Endothelial cell of umbilical vein (primary cell): ENCODE measurements around the gene RHBDF1. TPM values are rescaled to one million over a fixed set of nuclear protein-coding genes. Genes with fewer than 3 reads are reported as not detected.

ENCODE experiments used
- BruUV-seq: library from RNA; stranded (reverse); fragments of 400-500 nt; replicated peaks from 2 replicates; lab custom pipeline; 2021; lab: Mats Ljungman, UMichigan
- CTCF ChIA-PET: fragments of 300-600, 350-600 bp; sonication (Branson Sonifier 250); formaldehyde crosslinking; loops from one replicate; lab custom pipeline; 2021; ENCODE audit warnings: antibody characterized with exemption, inconsistent platforms; lab: Charles Lee
- POLR2A ChIA-PET: fragments of 300-600, 350-600 bp; sonication (Branson Sonifier 250); formaldehyde crosslinking; loops from one replicate; lab custom pipeline; 2021; ENCODE audit warnings: antibody characterized with exemption, inconsistent platforms; lab: Charles Lee
- DNase-seq: peaks from one replicate; pipeline ENCODE4 v3.0.0-alpha.2; 2011; ENCODE audit warnings: low read depth, low spot score
- FAIRE-seq: peaks from 2 replicates; lab custom pipeline; 2011; peaks lifted over from hg19 to GRCh38; lab: Jason Lieb, UNC
- H2AFZ ChIP-seq: 2 replicates; pipeline ENCODE4 v1.6.0; 2012; ENCODE audit warnings: low read depth, low read length, control low read depth, inconsistent platforms
- H3K27ac ChIP-seq: 2 replicates; pipeline ENCODE4 v1.5.1; 2011; ENCODE audit warnings: low read depth, mild to moderate bottlenecking, control low read depth, low read length, moderate library complexity; ENCODE audit not compliant: insufficient read depth
- H3K27me3 ChIP-seq, 2 experiments: 2 replicates each; pipeline versions ENCODE4 v1.6.0 to v1.6.1; 2011; ENCODE audit warnings: low read length in 2 of 2, mixed read lengths in 1 of 2; ENCODE audit not compliant: control insufficient read depth in 2 of 2, insufficient read depth in 2 of 2
- H3K36me3 ChIP-seq, 2 experiments: 2 replicates in 1 of 2; 3 replicates in 1 of 2; pipeline ENCODE4 v1.5.1; 2011; ENCODE audit warnings: low read length in 2 of 2, mild to moderate bottlenecking in 1 of 2, moderate library complexity in 1 of 2; ENCODE audit not compliant: control insufficient read depth in 2 of 2, insufficient read depth in 2 of 2; ENCODE audit errors: extremely low read depth in 1 of 2
- H3K4me1 ChIP-seq: 3 replicates; pipeline ENCODE4 v1.5.1; 2011; ENCODE audit warnings: mild to moderate bottlenecking, low read length; ENCODE audit not compliant: control insufficient read depth, insufficient read depth; ENCODE audit errors: extremely low read depth
- H3K4me2 ChIP-seq: 2 replicates; pipeline ENCODE4 v1.6.1; 2011; ENCODE audit warnings: low read length, control low read depth, mixed read lengths; ENCODE audit not compliant: insufficient read depth
- H3K4me3 ChIP-seq, 3 experiments: fragments of 200-600 bp in 1 of 3; sonication (generic), shearing (Covaris generic) in 1 of 3; replicated peaks in 1 of 3; 2 replicates each; pipeline ENCODE4 v1.5.1; 2011 to 2016; ENCODE audit warnings: control low read depth in 3 of 3, low read length in 3 of 3, mild to moderate bottlenecking in 2 of 3, inconsistent platforms in 1 of 3, low read depth in 1 of 3, moderate library complexity in 1 of 3; ENCODE audit not compliant: insufficient read depth in 1 of 3
- H3K79me2 ChIP-seq: 2 replicates; pipeline ENCODE4 v1.6.0; 2012; ENCODE audit warnings: low read length, inconsistent platforms; ENCODE audit not compliant: control insufficient read depth, insufficient read depth
- H3K9ac ChIP-seq: replicated peaks from 2 replicates; pipeline ENCODE3; 2011; ENCODE audit warnings: low read length, control low read depth; ENCODE audit not compliant: insufficient read depth; ENCODE audit errors: extremely low read depth
- H3K9me1 ChIP-seq: replicated peaks from 3 replicates; pipeline ENCODE4 v1.6.0; 2011; ENCODE audit warnings: mild to moderate bottlenecking, low read length; ENCODE audit not compliant: control insufficient read depth, insufficient read depth; ENCODE audit errors: extremely low read depth
- H3K9me3 ChIP-seq: replicated peaks from 2 replicates; pipeline ENCODE4 v1.5.1; 2012; ENCODE audit warnings: low read length, inconsistent platforms; ENCODE audit not compliant: control insufficient read depth, insufficient read depth
- H4K20me1 ChIP-seq: replicated peaks from 2 replicates; pipeline ENCODE3; 2011; ENCODE audit warnings: mild to moderate bottlenecking, low read length; ENCODE audit not compliant: control insufficient read depth, insufficient read depth; ENCODE audit errors: extremely low read depth
- CTCF ChIP-seq, 2 donors: IDR thresholded peaks; 1 replicate in 1 of 2; 2 replicates in 1 of 2; pipeline ENCODE4 v1.5.1; 2011; ENCODE audit warnings: low read length in 2 of 2, mild to moderate bottlenecking in 2 of 2, moderate library complexity in 2 of 2, control low read depth in 1 of 2, inconsistent platforms in 1 of 2, low read depth in 1 of 2; ENCODE audit not compliant: insufficient read depth in 1 of 2; ENCODE audit errors: extremely low read depth in 1 of 2
- EZH2 ChIP-seq: IDR thresholded peaks from 2 replicates; pipeline ENCODE4 v1.6.1; 2012; ENCODE audit warnings: borderline replicate concordance, low read depth, mild to moderate bottlenecking, moderate library complexity, low read length, inconsistent platforms; ENCODE audit not compliant: severe bottlenecking
- FOS ChIP-seq: IDR thresholded peaks from 2 replicates; pipeline ENCODE4 v1.6.1; 2011; ENCODE audit warnings: mild to moderate bottlenecking, low read length, moderate library complexity, borderline replicate concordance; ENCODE audit not compliant: insufficient read depth
- JUN ChIP-seq: IDR thresholded peaks from 2 replicates; pipeline ENCODE4 v1.6.1; 2011; ENCODE audit warnings: borderline replicate concordance, low read depth; ENCODE audit not compliant: insufficient read length, insufficient read depth
- MYC ChIP-seq: IDR thresholded peaks from one replicate; pipeline ENCODE4 v1.6.1; 2011; ENCODE audit warnings: mild to moderate bottlenecking, low read depth, low read length
- POLR2A ChIP-seq: IDR thresholded peaks from 2 replicates; pipeline ENCODE4 v1.6.1; 2012; ENCODE audit warnings: low read depth, mild to moderate bottlenecking, control low read depth, low read length
- dilution Hi-C: fragments of 300-500 bp; cut with MboI; formaldehyde crosslinking; loops from one replicate; pipeline ENCODE4 v1.15.0; 2019; ENCODE audit warnings: low sequenced_read_pairs; ENCODE audit not compliant: extremely low pct_ligation_motif_present
- intact Hi-C: fragments of 100-400 bp; cut with micrococcal nuclease; formaldehyde crosslinking; loops from one replicate; pipeline ENCODE4 v1.10.0; 2022
- microRNA-seq: library from miRNA; unstranded; fragments of <30 nt; microRNA quantifications from one replicate; pipeline ENCODE4 v1.2.0, GENCODE V29; 2021; ENCODE audit warnings: borderline number of aligned reads, borderline replicate concordance
- polyA plus RNA-seq, 4 experiments: library from polyadenylated mRNA; depleted of rRNA in 3 of 4; stranded (reverse) in 3 of 4; unstranded in 1 of 4; fragments of >200 nt; gene quantifications; 2 replicates each; pipeline versions ENCODE4 v1.2.1 to v1.2.3, GENCODE V29; 2011 to 2012; ENCODE audit warnings: missing spikeins in 1 of 4
- small RNA-seq: library from RNA; depleted of rRNA; stranded (forward); fragments of <200 nt; gene quantifications from one replicate; pipeline ENCODE3, GENCODE V24; 2012; ENCODE audit warnings: low replicate concordance, low read depth; ENCODE audit not compliant: insufficient read depth, insufficient read length
- total RNA-seq: library from RNA; stranded (reverse); gene quantifications from 2 replicates; pipeline ENCODE4 v1.2.3, GENCODE V29; 2021
- TF ChIP-seq, protein P1 (sequence below): IDR thresholded peaks from 2 replicates; pipeline ENCODE4 v1.6.1; 2011; ENCODE audit not compliant: insufficient read depth, insufficient read length

The RHBDF1 gene
- total and polyA plus RNA-seq, 2 donors (not counting 3 experiments of a cell fraction or from before 2014, with no cell fraction given), result 57.0 to 113 TPM

DNA sequence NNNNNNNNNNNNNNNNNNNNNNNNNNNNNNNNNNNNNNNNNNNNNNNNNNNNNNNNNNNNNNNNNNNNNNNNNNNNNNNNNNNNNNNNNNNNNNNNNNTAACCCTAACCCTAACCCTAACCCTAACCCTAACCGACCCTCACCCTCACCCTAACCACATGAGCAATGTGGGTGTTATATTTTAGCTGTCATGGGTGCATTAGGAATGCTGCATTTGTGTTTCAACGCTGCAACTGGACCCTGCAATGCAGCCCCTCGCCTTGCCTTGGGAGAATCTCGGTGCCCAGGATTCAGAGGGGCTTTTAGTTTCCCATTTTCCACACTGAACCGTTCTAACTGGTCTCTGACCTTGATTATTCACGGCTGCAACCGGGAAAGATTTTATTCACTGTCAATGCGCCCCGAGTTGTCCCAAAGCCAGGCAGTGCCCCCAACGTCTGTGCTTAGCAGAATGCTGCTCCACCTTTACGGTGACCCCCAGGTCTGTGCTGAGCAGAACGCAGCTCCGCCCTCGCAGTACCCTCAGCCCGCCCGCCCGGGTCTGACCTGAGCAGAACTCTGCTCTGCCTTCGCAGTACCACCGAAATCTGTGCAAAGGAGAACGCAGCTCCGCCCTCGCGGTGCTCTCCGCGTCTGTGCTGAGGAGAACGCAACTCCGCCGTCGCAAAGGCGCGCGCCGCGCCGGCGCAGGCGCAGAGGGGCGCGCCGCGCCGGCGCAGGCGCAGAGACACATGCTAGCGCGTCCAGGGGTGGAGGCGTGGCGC, 62.3 kb downstream of the RHBDF1 start:
- CTCF ChIA-PET, result no interaction called here

More for the DNA sequence above, 62.3 kb downstream of the RHBDF1 start:
- Histone ChIP-seq H3K9me1 (no peaks in the 10 kb centered on the region), H3K9me3 (no peaks in the 10 kb centered on the region), H3K27ac (no peak overlapping the region), H2AFZ (no peak overlapping the region), H3K36me3 (no peaks in the 10 kb centered on the region), H3K4me2 (no peak overlapping the region), H3K9ac (no peak overlapping the region), H3K79me2 (no peaks in the 10 kb centered on the region), H3K4me3 (peak overlapping the region in 1 of 3 experiments; percentile 27), H3K4me1 (no peaks in the 10 kb centered on the region), H3K27me3 (no peaks in the 10 kb centered on the region), H4K20me1 (no peaks in the 10 kb centered on the region)
- intact Hi-C loops, result no loop called here
- DNase-seq, result no peak
- dilution Hi-C loops, result no loop called here
- POLR2A ChIA-PET, result no interaction called here
- FAIRE-seq, result no peak
- no peak for TF ChIP-seq POLR2A
- no peak for TF ChIP-seq FOS
- TF ChIP-seq, protein P1, sequence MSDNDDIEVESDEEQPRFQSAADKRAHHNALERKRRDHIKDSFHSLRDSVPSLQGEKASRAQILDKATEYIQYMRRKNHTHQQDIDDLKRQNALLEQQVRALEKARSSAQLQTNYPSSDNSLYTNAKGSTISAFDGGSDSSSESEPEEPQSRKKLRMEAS, result no peak
- no peak for TF ChIP-seq EZH2
- no peak for TF ChIP-seq MYC
- no peak for TF ChIP-seq JUN
- TF ChIP-seq CTCF (IDR thresholded peaks at IDR 0.05; ENCODE audit: extremely low read depth in 1 of 2, insufficient read depth in 1 of 2, low read depth in 1 of 2, low read length in 2 of 2), result no peak
- BruUV-seq, result no TSS peak

Small RNAs within 50 kb of the gene (microRNA-seq; reads per million reads assigned to microRNA genes)
- not detected for gene MIR6859-4

Small RNAs within 50 kb of the gene (small RNA-seq; reads per million reads assigned to genes)
- not detected for gene MIR6859-4
- not detected for gene Z69720.2

Other genes starting within 250 kb of the RHBDF1 start
- gene POLR3K, start 19.0 kb downstream of the RHBDF1 start, total RNA-seq, result 18.4 and 20.6 TPM in 2 replicates
- gene POLR3K, start 19.0 kb downstream of the RHBDF1 start, polyA plus RNA-seq, result 28.0 and 33.2 TPM in 2 replicates
- 41.8 and 50.2 TPM in 2 replicates for gene SNRNP25, start 18.8 kb downstream of the RHBDF1 start, total RNA-seq
- gene SNRNP25, start 18.8 kb downstream of the RHBDF1 start, polyA plus RNA-seq, result 42.1 and 49.6 TPM in 2 replicates
- 68.1 and 70.5 TPM in 2 replicates for gene MPG, start 5.6 kb upstream of the RHBDF1 start, total RNA-seq
- gene MPG, start 5.6 kb upstream of the RHBDF1 start, polyA plus RNA-seq, result 140 and 178 TPM in 2 replicates
- 36.3 and 40.4 TPM in 2 replicates for gene NPRL3, start 66.0 kb upstream of the RHBDF1 start, total RNA-seq
- 19.3 and 22.4 TPM in 2 replicates for gene NPRL3, start 66.0 kb upstream of the RHBDF1 start, polyA plus RNA-seq
- not detected in 2 replicates for gene HBZ, start 80.0 kb upstream of the RHBDF1 start, total RNA-seq
- not detected in 2 replicates for gene HBZ, start 80.0 kb upstream of the RHBDF1 start, polyA plus RNA-seq
- not detected in 2 replicates for gene HBM, start 93.3 kb upstream of the RHBDF1 start, total RNA-seq
- not detected in 2 replicates for gene HBM, start 93.3 kb upstream of the RHBDF1 start, polyA plus RNA-seq
- gene HBA2, start 100.2 kb upstream of the RHBDF1 start, total RNA-seq, result not detected in 2 replicates
- not detected in 2 replicates for gene HBA2, start 100.2 kb upstream of the RHBDF1 start, polyA plus RNA-seq
- not detected in 2 replicates for gene HBA1, start 104.0 kb upstream of the RHBDF1 start, total RNA-seq
- gene HBA1, start 104.0 kb upstream of the RHBDF1 start, polyA plus RNA-seq, result not detected in 2 replicates
- not detected in 2 replicates for gene HBQ1, start 107.8 kb upstream of the RHBDF1 start, total RNA-seq
- 0.75 and 2.5 TPM in 2 replicates for gene HBQ1, start 107.8 kb upstream of the RHBDF1 start, polyA plus RNA-seq
- 86.6 and 94.7 TPM in 2 replicates for gene LUC7L, start 156.8 kb upstream of the RHBDF1 start, total RNA-seq
- 57.6 and 75.4 TPM in 2 replicates for gene LUC7L, start 156.8 kb upstream of the RHBDF1 start, polyA plus RNA-seq
- 70.4 and 73.1 TPM in 2 replicates for gene FAM234A, start 162.2 kb upstream of the RHBDF1 start, total RNA-seq
- 89.4 and 98.8 TPM in 2 replicates for gene FAM234A, start 162.2 kb upstream of the RHBDF1 start, polyA plus RNA-seq
- gene RGS11, start 203.3 kb upstream of the RHBDF1 start, total RNA-seq, result 3.0 and 5.5 TPM in 2 replicates
- 4.9 and 7.2 TPM in 2 replicates for gene RGS11, start 203.3 kb upstream of the RHBDF1 start, polyA plus RNA-seq
- 0.93 and 1.9 TPM in 2 replicates for gene ARHGDIG, start 208.0 kb upstream of the RHBDF1 start, total RNA-seq
- gene ARHGDIG, start 208.0 kb upstream of the RHBDF1 start, polyA plus RNA-seq, result 2.2 and 3.8 TPM in 2 replicates
- gene PDIA2, start 210.5 kb upstream of the RHBDF1 start, total RNA-seq, result 0.99 TPM in 1 of 2 replicates, not detected in the other
- gene PDIA2, start 210.5 kb upstream of the RHBDF1 start, polyA plus RNA-seq, result 0.63 and 0.75 TPM in 2 replicates